Measurements from ENCODE around the gene GRAP2.

DNA sequence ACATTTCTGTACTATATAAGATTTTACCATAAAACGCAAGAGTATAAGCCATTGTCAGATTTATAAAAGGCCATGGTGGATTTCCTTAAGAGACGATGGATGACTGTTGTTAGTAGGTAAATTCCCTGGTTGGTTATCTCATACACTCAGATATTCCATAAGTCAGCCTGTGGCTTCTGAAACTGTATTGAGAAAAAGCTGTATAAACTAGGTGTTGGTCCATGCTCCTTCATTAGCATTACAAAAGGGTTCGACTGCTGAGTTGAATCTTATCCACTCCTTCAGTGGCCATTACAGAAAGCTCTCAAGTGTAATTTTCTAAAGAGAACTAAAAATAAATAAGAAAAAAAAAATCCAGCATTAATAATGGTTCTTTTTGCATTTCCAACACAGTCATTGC is 5.3 kb downstream of the GRAP2 start:
- no peak for TF ChIP-seq NR2C2 (IDR thresholded peaks at IDR 0.05; ENCODE audit: borderline replicate concordance, control insufficient read depth, insufficient read length, low read depth)
- TF ChIP-seq, protein P1, sequence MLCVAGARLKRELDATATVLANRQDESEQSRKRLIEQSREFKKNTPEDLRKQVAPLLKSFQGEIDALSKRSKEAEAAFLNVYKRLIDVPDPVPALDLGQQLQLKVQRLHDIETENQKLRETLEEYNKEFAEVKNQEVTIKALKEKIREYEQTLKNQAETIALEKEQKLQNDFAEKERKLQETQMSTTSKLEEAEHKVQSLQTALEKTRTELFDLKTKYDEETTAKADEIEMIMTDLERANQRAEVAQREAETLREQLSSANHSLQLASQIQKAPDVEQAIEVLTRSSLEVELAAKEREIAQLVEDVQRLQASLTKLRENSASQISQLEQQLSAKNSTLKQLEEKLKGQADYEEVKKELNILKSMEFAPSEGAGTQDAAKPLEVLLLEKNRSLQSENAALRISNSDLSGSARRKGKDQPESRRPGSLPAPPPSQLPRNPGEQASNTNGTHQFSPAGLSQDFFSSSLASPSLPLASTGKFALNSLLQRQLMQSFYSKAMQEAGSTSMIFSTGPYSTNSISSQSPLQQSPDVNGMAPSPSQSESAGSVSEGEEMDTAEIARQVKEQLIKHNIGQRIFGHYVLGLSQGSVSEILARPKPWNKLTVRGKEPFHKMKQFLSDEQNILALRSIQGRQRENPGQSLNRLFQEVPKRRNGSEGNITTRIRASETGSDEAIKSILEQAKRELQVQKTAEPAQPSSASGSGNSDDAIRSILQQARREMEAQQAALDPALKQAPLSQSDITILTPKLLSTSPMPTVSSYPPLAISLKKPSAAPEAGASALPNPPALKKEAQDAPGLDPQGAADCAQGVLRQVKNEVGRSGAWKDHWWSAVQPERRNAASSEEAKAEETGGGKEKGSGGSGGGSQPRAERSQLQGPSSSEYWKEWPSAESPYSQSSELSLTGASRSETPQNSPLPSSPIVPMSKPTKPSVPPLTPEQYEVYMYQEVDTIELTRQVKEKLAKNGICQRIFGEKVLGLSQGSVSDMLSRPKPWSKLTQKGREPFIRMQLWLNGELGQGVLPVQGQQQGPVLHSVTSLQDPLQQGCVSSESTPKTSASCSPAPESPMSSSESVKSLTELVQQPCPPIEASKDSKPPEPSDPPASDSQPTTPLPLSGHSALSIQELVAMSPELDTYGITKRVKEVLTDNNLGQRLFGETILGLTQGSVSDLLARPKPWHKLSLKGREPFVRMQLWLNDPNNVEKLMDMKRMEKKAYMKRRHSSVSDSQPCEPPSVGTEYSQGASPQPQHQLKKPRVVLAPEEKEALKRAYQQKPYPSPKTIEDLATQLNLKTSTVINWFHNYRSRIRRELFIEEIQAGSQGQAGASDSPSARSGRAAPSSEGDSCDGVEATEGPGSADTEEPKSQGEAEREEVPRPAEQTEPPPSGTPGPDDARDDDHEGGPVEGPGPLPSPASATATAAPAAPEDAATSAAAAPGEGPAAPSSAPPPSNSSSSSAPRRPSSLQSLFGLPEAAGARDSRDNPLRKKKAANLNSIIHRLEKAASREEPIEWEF (IDR thresholded peaks at IDR 0.05; ENCODE audit: insufficient replicate concordance, low read depth, low read length): no peak
- no peak for TF ChIP-seq TCF12 (IDR thresholded peaks at IDR 0.05; ENCODE audit: low read depth, low read length)
- no peak for TF ChIP-seq TBL1XR1 (IDR thresholded peaks at IDR 0.05; ENCODE audit: low read depth, low read length)
- no peak for TF ChIP-seq TCF7 (IDR thresholded peaks at IDR 0.05; ENCODE audit: borderline replicate concordance)
- no peak for TF ChIP-seq POLR2AphosphoS2 (IDR thresholded peaks at IDR 0.05; ENCODE audit: low read depth, low read length)
- no peak for TF ChIP-seq CBX5 (IDR thresholded peaks at IDR 0.05; ENCODE audit: low read depth)
- TF ChIP-seq CTCF (IDR thresholded peaks at IDR 0.05 in 2 of 3, conservative IDR thresholded peaks at IDR 0.05 in 1 of 3; ENCODE audit: control insufficient read depth in 2 of 3, extremely low read depth in 1 of 3, insufficient read depth in 1 of 3, low read depth in 3 of 3, low read length in 3 of 3): no peak
- TF ChIP-seq YY1 (IDR thresholded peaks at IDR 0.05; ENCODE audit: low read depth, low read length): no peak
- TF ChIP-seq NRF1 (conservative IDR thresholded peaks at IDR 0.05; ENCODE audit: low read depth, low read length): no peak
- no peak for TF ChIP-seq RAD51 (IDR thresholded peaks at IDR 0.05)
- TF ChIP-seq EP300 (IDR thresholded peaks at IDR 0.05; ENCODE audit: borderline replicate concordance in 1 of 2, control insufficient read depth in 1 of 2, low read depth in 2 of 2, low read length in 2 of 2): no peak
- TF ChIP-seq JUNB (IDR thresholded peaks at IDR 0.05): no peak
